Thymus (tissue), 11 donors: ENCODE data around the gene GNG7. TPM values are rescaled to one million over a fixed set of nuclear protein-coding genes. Genes with fewer than 3 reads are reported as not detected.
"Not testable (repeated sequence)": the region's sequence is repeated elsewhere in the genome, so short reads cannot be mapped to it uniquely, and the experiment has no call there.

ENCODE experiments used
- DNase-seq, 9 donors: peaks; one replicate each; pipeline ENCODE4 v3.0.0-alpha.2; 2013; ENCODE audit warnings: low spot score in 9 of 9, low read depth in 6 of 9, missing footprints in 1 of 9
- H3K27ac ChIP-seq, 2 donors: one replicate each; pipeline ENCODE4 v1.5.1; 2013; ENCODE audit warnings: control low read depth in 1 of 2, low read depth in 1 of 2, low read length in 1 of 2, mild to moderate bottlenecking in 1 of 2, moderate library complexity in 1 of 2
- H3K27me3 ChIP-seq, 2 donors: one replicate each; pipeline ENCODE4 v1.5.1; 2013; ENCODE audit warnings: low read length in 1 of 2; ENCODE audit not compliant: control insufficient read depth in 2 of 2, insufficient read depth in 1 of 2
- H3K36me3 ChIP-seq, 2 donors: one replicate each; pipeline ENCODE4 v1.5.1; 2013; ENCODE audit warnings: low read length in 1 of 2, mild to moderate bottlenecking in 1 of 2, moderate library complexity in 1 of 2; ENCODE audit not compliant: control insufficient read depth in 2 of 2, insufficient read depth in 2 of 2
- H3K4me1 ChIP-seq, 2 donors: one replicate each; pipeline ENCODE4 v1.5.1; 2013; ENCODE audit warnings: low read length in 2 of 2; ENCODE audit not compliant: control insufficient read depth in 2 of 2, insufficient read depth in 2 of 2
- H3K4me3 ChIP-seq, 2 donors: one replicate each; pipeline ENCODE4 v1.5.1; 2013; ENCODE audit warnings: low read length in 2 of 2, control low read depth in 1 of 2, mild to moderate bottlenecking in 1 of 2
- H3K9me3 ChIP-seq, 2 donors: one replicate each; pipeline ENCODE4 v1.5.1; 2013; ENCODE audit warnings: low read length in 1 of 2, mild to moderate bottlenecking in 1 of 2; ENCODE audit not compliant: control insufficient read depth in 2 of 2, insufficient read depth in 1 of 2
- WGBS: extraction: QIAGEN DNeasy Blood & Tissue Kit; methylation state at CpG from one replicate; pipeline ENCODE4 v1.1.7; 2013; 5-methylcytosine and 5-hydroxymethylcytosine counted together
- polyA plus RNA-seq: library from polyadenylated mRNA; stranded (reverse); fragments of 200-250 nt; gene quantifications from one replicate; pipeline ENCODE4 v1.2.3, GENCODE V29; 2013
- total RNA-seq: library from RNA; stranded (reverse); fragments of 120-200 nt; gene quantifications from one replicate; pipeline ENCODE4 v1.2.4, GENCODE V29; 2013
- donor health status: healthy.

Gene GNG7
- total and polyA plus RNA-seq, 2 donors, result 0.71 to 4.2 TPM

- Histone ChIP-seq H3K27ac (no peak overlapping the region), H3K4me3 (no peak overlapping the region), H3K36me3 (no peaks in the 10 kb centered on the region), H3K9me3 (peaks cover 0 to 6% of the 10 kb centered on the region in 2 donors), H3K4me1 (no peaks in the 10 kb centered on the region), H3K27me3 (no peaks in the 10 kb centered on the region)
- no peak for DNase-seq
- WGBS, result 96% methylated on average over 12 of the region's 12 CpGs
Measured at GRCh38 chr19:2676823-2677222, 25.7 kb downstream of the GNG7 start.

DNA sequence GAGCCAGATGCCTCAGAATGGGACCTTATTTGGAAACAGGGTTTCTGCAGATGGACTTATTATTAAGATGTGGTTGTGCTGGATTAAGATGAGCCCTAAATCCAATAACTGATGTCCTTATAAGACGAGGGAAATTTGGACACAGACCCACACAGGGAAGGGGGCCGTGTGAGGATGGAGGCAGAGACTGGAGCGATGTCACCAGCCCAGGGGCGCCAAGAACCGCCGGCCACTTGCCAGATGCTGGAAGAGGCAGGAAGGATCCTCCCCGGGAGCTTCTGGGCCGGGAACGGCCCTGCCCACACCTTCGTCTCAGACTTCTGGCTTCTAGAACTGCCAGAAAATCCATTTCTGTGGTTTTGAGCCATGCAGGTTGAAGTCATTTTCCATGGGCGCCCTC, 26.6 kb downstream of the GNG7 start:
- no peak overlapping the region for H3K27ac ChIP-seq
- H3K9me3 ChIP-seq, result peaks cover 0 to 6% of the 10 kb centered on the region in 2 donors
- H3K36me3 ChIP-seq, result no peaks in the 10 kb centered on the region
- no peak overlapping the region for H3K4me3 ChIP-seq
- DNase-seq, result no peak
- no peaks in the 10 kb centered on the region for H3K4me1 ChIP-seq
- WGBS, result 89% methylated on average over 11 of the region's 11 CpGs
- H3K27me3 ChIP-seq, result no peaks in the 10 kb centered on the region

DNA sequence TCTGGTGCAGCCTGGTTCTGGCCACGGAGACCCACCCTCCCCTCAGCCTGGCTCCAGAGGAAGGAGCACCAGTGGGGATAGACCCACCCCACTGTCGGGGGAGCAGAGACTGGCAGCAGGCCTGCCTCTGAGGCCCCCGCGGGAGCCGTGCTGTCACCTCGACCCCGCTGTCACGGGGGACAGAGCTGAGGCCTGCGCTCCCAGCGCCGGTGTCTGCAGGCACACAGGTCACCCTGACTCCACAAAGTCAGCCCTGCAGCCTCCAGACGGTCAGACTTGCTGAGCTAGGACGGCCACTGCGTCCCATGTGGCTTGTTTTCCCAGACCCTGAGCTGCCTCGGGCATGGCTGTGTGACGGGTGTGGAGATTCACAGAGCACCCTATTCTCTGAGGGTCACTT, 32.3 kb downstream of the GNG7 start:
- no peak overlapping the region for H3K27ac ChIP-seq
- no peaks in the 10 kb centered on the region for H3K27me3 ChIP-seq
- WGBS, result 95% methylated on average over 16 of the region's 16 CpGs
- no peaks in the 10 kb centered on the region for H3K4me1 ChIP-seq
- no peaks in the 10 kb centered on the region for H3K9me3 ChIP-seq
- DNase-seq, result no peak
- no peak overlapping the region for H3K4me3 ChIP-seq
- no peaks in the 10 kb centered on the region for H3K36me3 ChIP-seq

DNA sequence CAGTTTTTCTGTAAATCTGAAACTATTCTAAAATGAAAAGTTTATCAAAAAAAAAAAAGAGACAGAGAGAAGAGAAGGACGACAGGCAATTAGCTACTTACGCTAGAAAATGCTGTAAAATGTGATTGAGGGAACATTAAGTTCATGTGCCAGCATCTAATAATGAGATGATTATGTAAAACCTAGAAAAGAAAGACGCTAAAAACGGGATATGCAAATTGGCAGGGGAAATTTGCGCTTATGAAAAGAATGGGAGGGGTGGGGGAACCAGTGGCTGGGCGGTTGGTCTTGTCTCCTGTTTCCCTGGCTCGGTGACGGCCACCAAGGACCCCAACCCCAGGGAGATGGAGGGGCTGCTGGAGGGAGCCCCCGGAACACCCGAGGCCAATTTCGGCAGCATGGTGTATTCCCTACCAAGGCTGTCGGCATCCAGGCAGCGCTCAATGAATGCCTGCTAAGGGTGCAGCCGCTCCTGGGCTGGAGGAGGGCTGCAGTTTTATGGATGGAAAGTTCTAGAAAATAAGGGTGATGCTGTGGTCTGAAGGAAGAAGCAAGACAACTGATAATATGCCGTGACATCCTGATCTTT, 34.2 kb downstream of the GNG7 start:
- H3K4me1 ChIP-seq, result peaks cover 0 to 3% of the 10 kb centered on the region in 2 donors
- no peak for DNase-seq
- no peaks in the 10 kb centered on the region for H3K36me3 ChIP-seq
- H3K27me3 ChIP-seq, result no peaks in the 10 kb centered on the region
- H3K9me3 ChIP-seq, result peaks cover 0 to 5% of the 10 kb centered on the region in 2 donors
- H3K4me3 ChIP-seq, result no peak overlapping the region
- WGBS, result 96% methylated on average over 15 of the region's 15 CpGs
- no peak overlapping the region for H3K27ac ChIP-seq

- DNase-seq, H3K27ac ChIP-seq, H3K4me3 ChIP-seq, H3K36me3 ChIP-seq, H3K27me3 ChIP-seq, H3K4me1 ChIP-seq, H3K9me3 ChIP-seq: not testable (repeated sequence)
- 99% methylated on average over 10 of the region's 10 CpGs for WGBS
Measured at GRCh38 chr19:2667349-2667748, 35.1 kb downstream of the GNG7 start.

DNA sequence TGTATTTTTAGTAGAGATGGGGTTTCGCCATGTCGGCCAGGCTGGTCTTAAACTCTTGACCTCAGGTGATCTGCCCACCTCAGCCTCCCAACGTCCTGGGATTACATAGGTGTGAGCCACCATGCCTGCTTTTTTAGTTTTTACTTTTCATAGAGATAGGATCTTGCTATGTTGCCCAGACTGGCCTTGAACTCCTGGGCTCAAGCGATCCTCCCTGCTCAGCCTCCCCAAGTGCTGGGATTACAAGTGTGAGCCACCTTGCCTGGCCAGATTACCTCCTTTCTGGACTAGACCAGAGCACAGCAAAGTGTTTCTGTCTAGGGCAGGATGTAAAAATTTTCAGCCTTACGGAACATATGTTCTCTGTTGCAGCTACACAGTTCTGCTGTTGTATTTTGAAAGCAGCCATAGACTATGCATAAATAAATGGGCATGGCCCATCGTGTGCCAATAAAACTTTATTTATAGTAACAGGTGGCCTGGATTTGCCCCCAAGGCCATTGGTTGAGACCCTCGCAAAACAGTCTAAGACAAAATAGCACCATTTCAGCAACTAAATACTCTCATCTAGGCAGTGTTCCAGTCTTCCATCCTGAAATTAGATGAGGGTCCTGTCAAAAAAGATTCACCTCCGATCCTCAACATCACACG, 36.0 kb downstream of the GNG7 start:
- Histone ChIP-seq H3K9me3 (peaks cover 2 to 10% of the 10 kb centered on the region in 2 donors), H3K4me3 (no peak overlapping the region), H3K36me3 (no peaks in the 10 kb centered on the region), H3K27ac (no peak overlapping the region), H3K27me3 (no peaks in the 10 kb centered on the region), H3K4me1 (peaks cover 0 to 3% of the 10 kb centered on the region in 2 donors)
- WGBS, result 96% methylated on average over 9 of the region's 9 CpGs
- DNase-seq, result no peak

DNA sequence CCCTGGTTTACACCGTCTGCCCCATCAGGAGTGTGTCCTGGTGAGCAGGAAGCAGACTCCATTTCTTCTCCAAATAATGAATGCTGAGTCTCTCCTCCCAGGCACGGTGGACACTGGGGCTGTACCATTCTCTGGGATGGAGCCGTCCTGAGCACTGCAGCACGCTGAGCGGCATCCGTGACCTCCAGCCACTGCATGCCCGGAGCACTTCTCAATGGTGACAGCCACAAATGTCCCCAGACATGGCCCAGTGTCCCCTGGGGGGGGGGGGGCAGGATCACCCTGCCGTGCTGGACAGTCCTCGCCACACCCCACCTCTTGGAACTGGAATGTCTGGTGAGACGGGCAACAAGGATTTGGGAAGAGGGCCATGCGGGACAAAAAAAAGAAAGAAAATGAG, 37.4 kb downstream of the GNG7 start:
- WGBS, result 98% methylated on average over 11 of the region's 11 CpGs

DNA sequence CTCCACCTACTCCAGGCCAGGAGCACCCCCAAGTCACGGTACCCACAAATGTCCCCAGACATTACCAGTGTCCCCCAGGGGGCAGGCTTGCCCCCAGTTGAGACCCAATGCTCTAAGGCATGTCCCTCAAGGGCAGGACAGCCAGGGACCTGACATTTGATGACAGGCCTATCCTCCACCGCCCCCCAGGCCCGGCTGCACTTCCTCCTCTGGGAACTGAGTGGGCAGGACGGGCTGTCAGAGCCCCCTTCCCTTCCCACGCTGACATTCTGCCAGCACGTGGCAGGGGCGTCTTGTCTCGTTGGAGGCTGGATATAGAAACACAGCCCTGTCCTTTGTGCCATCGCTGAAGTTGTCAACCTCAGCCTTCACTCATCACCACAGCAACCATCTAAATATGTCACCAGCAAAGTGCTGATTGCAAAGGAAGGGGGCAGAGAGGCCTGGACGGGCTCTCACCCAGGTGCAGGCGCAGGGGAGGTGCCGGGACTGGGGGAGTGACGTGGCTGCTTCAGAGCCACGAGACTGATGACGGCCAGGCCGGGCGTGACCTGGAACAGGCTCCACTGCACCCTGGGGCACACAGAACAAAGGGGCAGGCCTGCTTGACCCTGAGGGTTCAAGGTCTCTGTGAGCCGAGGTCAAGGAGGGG, 38.4 kb downstream of the GNG7 start:
- Histone ChIP-seq H3K4me1 (peaks cover 0 to 3% of the 10 kb centered on the region in 2 donors), H3K27ac (no peak overlapping the region), H3K9me3 (peaks cover 2 to 12% of the 10 kb centered on the region in 2 donors), H3K27me3 (no peaks in the 10 kb centered on the region), H3K36me3 (no peaks in the 10 kb centered on the region), H3K4me3 (no peak overlapping the region)
- 82% methylated on average over 18 of the region's 18 CpGs for WGBS
- no peak for DNase-seq

More for the DNA sequence above, 37.4 kb downstream of the GNG7 start:
- peaks cover 2 to 12% of the 10 kb centered on the region in 2 donors for H3K9me3 ChIP-seq
- no peaks in the 10 kb centered on the region for H3K36me3 ChIP-seq
- peaks cover 0 to 3% of the 10 kb centered on the region in 2 donors for H3K4me1 ChIP-seq
- DNase-seq, result no peak
- no peak overlapping the region for H3K27ac ChIP-seq
- H3K4me3 ChIP-seq, result no peak overlapping the region
- H3K27me3 ChIP-seq, result no peaks in the 10 kb centered on the region

- H3K27me3 ChIP-seq, result no peaks in the 10 kb centered on the region
- no peak overlapping the region for H3K4me3 ChIP-seq
- peaks cover 2 to 12% of the 10 kb centered on the region in 2 donors for H3K9me3 ChIP-seq
- WGBS, result 92% methylated on average over 4 of the region's 4 CpGs
- no peaks in the 10 kb centered on the region for H3K36me3 ChIP-seq
- no peak for DNase-seq
- no peak overlapping the region for H3K27ac ChIP-seq
- H3K4me1 ChIP-seq, result peaks cover 0 to 3% of the 10 kb centered on the region in 2 donors
Measured at GRCh38 chr19:2661615-2662014, 40.9 kb downstream of the GNG7 start.
